Upper lobe of right lung (tissue), 1 donor: ENCODE measurements around the gene UBXN4. TPM values are rescaled to one million over a fixed set of nuclear protein-coding genes. Genes with fewer than 3 reads are reported as not detected.

Source experiments
- ATAC-seq: fragments of 200-7000 bp; cut with Tn5 transposase; one replicate; pipeline ENCODE4 v1.9.1; 2020; ENCODE audit warnings: mild to moderate bottlenecking, moderate library complexity
- DNase-seq: peaks from one replicate; pipeline ENCODE4 v3.0.0-alpha.2; 2020
- H3K27ac ChIP-seq: fragments of 200-600 bp; one replicate; pipeline ENCODE4 v1.8.0; 2022
- H3K27me3 ChIP-seq: fragments of 200-600 bp; one replicate; pipeline ENCODE4 v1.8.0; 2022; ENCODE audit warnings: mild to moderate bottlenecking
- H3K36me3 ChIP-seq: fragments of 200-600 bp; one replicate; pipeline ENCODE4 v1.8.0; 2022
- H3K4me1 ChIP-seq: fragments of 200-600 bp; one replicate; pipeline ENCODE4 v1.8.0; 2022
- H3K4me3 ChIP-seq: fragments of 200-600 bp; one replicate; pipeline ENCODE4 v1.8.0; 2022; ENCODE audit warnings: mild to moderate bottlenecking
- H3K9me3 ChIP-seq: fragments of 200-600 bp; one replicate; pipeline ENCODE4 v1.8.0; 2022
- CTCF ChIP-seq: fragments of 200-600 bp; IDR thresholded peaks from one replicate; pipeline ENCODE4 v1.8.0; 2022; ENCODE audit warnings: antibody characterized with exemption
- intact Hi-C: fragments of 100-400 bp; cut with DNase I; formaldehyde crosslinking; loops from one replicate; pipeline ENCODE4 v1.11.0; 2022
- total RNA-seq: library from RNA; stranded (reverse); fragmentation: NEBNext Ultra II Directional; extraction: Animal tissue kit (Norgen Biotek cat#: 25700); gene quantifications from one replicate; pipeline ENCODE4 v1.2.1, GENCODE V29; 2021
- donor health status: DM: no; HTN: yes; CAD: no; lungs with severe emphysema.

Gene UBXN4
- total RNA-seq, 1 donor from 2014 or later: 80.0 TPM

GRCh38 chr2:135745545-135745944 lies 3.9 kb downstream of the UBXN4 start:
- no peaks in the 10 kb centered on the region for H3K27me3 ChIP-seq
- TF ChIP-seq CTCF: no peak
- H3K9me3 ChIP-seq: no peaks in the 10 kb centered on the region
- no peak for DNase-seq
- no peak overlapping the region for H3K27ac ChIP-seq
- H3K4me1 ChIP-seq: peaks cover 23% of the 10 kb centered on the region
- H3K36me3 ChIP-seq: peaks cover 33% of the 10 kb centered on the region
- no peak for ATAC-seq
- no peak overlapping the region for H3K4me3 ChIP-seq
- intact Hi-C loops: no loop called here

DNA sequence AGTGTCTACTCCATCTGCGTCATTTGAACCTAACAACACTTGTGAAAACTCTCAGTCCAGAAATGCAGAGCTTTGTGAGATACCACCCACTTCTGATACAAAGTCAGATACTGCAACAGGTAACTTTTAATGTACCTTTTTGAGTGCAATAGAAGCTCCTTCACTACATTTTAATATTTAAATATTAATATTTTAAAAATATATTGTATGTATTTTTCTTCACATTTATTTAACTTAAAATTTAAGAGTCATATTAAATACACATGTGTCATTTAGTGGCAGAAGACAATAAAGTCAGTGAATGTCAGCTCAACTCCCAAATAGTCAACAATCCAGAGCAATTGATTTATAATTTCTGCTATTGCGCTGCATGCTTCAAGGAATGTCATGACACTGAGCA lies 13.9 kb downstream of the UBXN4 start:
- Histone ChIP-seq H3K9me3 (no peaks in the 10 kb centered on the region), H3K36me3 (peaks cover 91% of the 10 kb centered on the region), H3K4me1 (no peaks in the 10 kb centered on the region), H3K27me3 (no peaks in the 10 kb centered on the region), H3K4me3 (no peak overlapping the region), H3K27ac (no peak overlapping the region)
- TF ChIP-seq CTCF: no peak
- intact Hi-C loops: no loop called here
- no peak for DNase-seq
- ATAC-seq: no peak

- Histone ChIP-seq H3K36me3 (peaks cover 95% of the 10 kb centered on the region), H3K9me3 (no peaks in the 10 kb centered on the region), H3K4me3 (no peak overlapping the region), H3K4me1 (no peaks in the 10 kb centered on the region), H3K27ac (no peak overlapping the region), H3K27me3 (no peaks in the 10 kb centered on the region)
- no peak for DNase-seq
- intact Hi-C loops: no loop called here
- no peak for ATAC-seq
- TF ChIP-seq CTCF: no peak
These were observed 15.0 kb downstream of the UBXN4 start for GRCh38 chr2:135756692-135757091.

DNA sequence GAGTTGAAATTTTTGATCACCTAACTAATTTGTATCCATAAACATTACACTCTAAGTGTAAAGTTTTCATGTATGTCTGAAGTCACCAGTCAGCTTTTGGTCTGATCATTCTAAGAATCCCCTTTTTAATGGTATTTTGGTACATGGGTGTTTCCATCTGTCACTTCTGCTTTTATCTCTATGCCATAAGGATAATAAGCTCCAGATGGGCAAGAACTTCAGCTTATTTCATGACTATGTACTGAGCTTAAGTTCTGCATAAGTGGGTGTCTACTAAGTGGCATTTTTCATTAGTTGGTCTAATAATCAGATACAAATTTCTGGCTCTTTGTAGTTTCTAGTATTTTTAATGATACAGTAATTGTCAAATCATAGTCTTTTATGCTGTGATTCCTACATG lies 20.4 kb downstream of the UBXN4 start:
- intact Hi-C loops: no loop called here
- H3K9me3 ChIP-seq: no peaks in the 10 kb centered on the region
- H3K36me3 ChIP-seq: peaks cover 95% of the 10 kb centered on the region
- H3K4me1 ChIP-seq: no peaks in the 10 kb centered on the region
- ATAC-seq (no peak), DNase-seq (no peak)
- no peak overlapping the region for H3K27ac ChIP-seq
- no peak overlapping the region for H3K4me3 ChIP-seq
- no peaks in the 10 kb centered on the region for H3K27me3 ChIP-seq
- TF ChIP-seq CTCF: no peak

DNA sequence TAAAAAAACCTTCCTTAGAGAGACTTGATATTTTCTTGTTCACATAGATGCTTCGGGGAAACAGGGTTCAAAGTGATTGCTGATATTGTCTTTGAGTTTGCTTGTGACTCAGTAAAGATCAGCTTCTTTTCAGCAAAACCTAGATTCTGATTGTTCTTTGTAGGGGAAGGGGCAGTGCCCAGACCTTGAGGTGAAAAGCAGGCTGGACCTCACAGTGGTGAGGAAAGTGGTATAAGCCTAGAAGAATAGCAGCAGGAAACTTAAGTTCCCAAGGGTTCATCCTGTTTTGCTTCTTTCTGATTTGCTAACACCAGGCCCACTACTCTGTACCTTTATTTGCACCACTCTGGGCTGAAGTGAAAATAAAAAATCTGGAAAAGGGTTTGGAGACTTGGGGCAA lies 20.9 kb downstream of the UBXN4 start:
- H3K9me3 ChIP-seq: no peaks in the 10 kb centered on the region
- no peak for TF ChIP-seq CTCF
- no peaks in the 10 kb centered on the region for H3K27me3 ChIP-seq
- intact Hi-C loops: no loop called here
- H3K27ac ChIP-seq: no peak overlapping the region
- no peak overlapping the region for H3K4me3 ChIP-seq
- no peak for DNase-seq
- peaks cover 95% of the 10 kb centered on the region for H3K36me3 ChIP-seq
- ATAC-seq: no peak
- no peaks in the 10 kb centered on the region for H3K4me1 ChIP-seq

DNA sequence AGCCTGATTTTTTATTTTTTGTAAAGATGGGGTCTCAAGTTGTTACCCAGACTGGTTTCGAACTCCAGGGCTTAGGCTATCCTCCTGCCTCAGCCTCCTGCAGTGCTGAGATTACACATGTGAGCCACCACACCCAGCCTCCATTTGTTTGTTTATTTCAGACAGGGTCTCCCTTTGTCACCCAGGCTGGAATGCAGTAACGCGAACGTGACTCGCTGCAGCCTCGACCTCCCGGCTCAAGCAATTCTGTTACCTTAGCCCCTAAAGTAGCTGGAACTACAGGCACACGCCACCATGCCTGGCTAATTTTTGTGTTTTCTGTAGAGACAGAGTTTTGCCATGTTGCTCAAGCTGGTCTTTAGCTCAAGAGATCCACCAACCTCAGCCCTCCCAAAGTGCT lies 27.2 kb downstream of the UBXN4 start:
- intact Hi-C loops: no loop called here
- no peak overlapping the region for H3K27ac ChIP-seq
- TF ChIP-seq CTCF: no peak
- no peaks in the 10 kb centered on the region for H3K27me3 ChIP-seq
- H3K4me3 ChIP-seq: no peak overlapping the region
- no peaks in the 10 kb centered on the region for H3K9me3 ChIP-seq
- ATAC-seq (no peak), DNase-seq (no peak)
- no peaks in the 10 kb centered on the region for H3K4me1 ChIP-seq
- H3K36me3 ChIP-seq: peaks cover 100% of the 10 kb centered on the region
